Peyer's patch (tissue), 4 donors: ENCODE data around the gene NPHP1.

Experiments
- POLR2A ChIP-seq, 2 donors: fragments of 450-650 bp; IDR thresholded peaks; one replicate each; pipeline ENCODE4 v1.5.1; 2017; ENCODE audit warnings: antibody characterized with exemption in 2 of 2, mild to moderate bottlenecking in 2 of 2, moderate library complexity in 2 of 2
- TF ChIP-seq, protein P1 (sequence below), 6 experiments: fragments of 450-650 bp in 4 of 6; fragments of 200-600 bp in 2 of 6; sonication (generic) in 1 of 6; IDR thresholded peaks; one replicate each; pipeline ENCODE4 v1.5.1; 2017 to 2019; ENCODE audit warnings: antibody characterized with exemption in 6 of 6, mild to moderate bottlenecking in 3 of 6, moderate library complexity in 1 of 6

DNA sequence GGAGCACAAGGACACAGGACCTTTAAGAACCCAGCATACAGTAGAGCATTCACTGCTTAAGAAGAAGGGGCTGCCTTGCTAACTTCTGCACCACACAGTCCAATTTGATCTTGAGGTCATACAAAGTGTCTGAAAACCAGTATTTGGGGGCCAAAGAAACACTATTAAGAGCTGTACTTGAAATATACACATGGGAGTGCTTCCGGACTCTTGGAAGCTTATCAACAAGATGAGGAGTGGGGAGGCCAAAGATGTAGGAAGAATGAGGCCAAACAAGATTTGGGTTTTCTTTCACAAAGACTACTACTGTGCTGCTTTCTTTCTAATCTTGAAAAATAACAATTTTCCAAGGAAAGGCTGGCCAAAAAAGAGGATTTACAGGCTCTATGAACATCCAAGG lies 64.4 kb downstream of the NPHP1 start:
- TF ChIP-seq, protein P1, sequence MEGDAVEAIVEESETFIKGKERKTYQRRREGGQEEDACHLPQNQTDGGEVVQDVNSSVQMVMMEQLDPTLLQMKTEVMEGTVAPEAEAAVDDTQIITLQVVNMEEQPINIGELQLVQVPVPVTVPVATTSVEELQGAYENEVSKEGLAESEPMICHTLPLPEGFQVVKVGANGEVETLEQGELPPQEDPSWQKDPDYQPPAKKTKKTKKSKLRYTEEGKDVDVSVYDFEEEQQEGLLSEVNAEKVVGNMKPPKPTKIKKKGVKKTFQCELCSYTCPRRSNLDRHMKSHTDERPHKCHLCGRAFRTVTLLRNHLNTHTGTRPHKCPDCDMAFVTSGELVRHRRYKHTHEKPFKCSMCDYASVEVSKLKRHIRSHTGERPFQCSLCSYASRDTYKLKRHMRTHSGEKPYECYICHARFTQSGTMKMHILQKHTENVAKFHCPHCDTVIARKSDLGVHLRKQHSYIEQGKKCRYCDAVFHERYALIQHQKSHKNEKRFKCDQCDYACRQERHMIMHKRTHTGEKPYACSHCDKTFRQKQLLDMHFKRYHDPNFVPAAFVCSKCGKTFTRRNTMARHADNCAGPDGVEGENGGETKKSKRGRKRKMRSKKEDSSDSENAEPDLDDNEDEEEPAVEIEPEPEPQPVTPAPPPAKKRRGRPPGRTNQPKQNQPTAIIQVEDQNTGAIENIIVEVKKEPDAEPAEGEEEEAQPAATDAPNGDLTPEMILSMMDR (IDR thresholded peaks at IDR 0.05), result no peak
- TF ChIP-seq POLR2A (IDR thresholded peaks at IDR 0.05), result no peak
